ENCODE measurements around the gene CHST8.

The CHST8 gene

DNA sequence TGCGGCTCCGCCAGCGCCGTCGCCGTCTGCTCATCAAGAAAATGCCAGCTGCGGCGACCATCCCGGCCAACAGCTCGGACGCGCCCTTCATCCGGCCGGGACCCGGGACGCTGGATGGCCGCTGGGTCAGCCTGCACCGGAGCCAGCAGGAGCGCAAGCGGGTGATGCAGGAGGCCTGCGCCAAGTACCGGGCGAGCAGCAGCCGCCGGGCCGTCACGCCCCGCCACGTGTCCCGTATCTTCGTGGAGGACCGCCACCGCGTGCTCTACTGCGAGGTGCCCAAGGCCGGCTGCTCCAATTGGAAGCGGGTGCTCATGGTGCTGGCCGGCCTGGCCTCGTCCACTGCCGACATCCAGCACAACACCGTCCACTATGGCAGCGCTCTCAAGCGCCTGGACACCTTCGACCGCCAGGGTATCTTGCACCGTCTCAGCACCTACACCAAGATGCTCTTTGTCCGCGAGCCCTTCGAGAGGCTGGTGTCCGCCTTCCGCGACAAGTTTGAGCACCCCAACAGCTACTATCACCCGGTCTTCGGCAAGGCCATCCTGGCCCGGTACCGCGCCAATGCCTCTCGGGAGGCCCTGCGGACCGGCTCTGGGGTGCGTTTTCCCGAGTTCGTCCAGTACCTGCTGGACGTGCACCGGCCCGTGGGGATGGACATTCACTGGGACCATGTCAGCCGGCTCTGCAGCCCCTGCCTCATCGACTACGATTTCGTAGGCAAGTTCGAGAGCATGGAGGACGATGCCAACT is 150.5 kb downstream of the CHST8 start:
- TF ChIP-seq, protein P1, sequence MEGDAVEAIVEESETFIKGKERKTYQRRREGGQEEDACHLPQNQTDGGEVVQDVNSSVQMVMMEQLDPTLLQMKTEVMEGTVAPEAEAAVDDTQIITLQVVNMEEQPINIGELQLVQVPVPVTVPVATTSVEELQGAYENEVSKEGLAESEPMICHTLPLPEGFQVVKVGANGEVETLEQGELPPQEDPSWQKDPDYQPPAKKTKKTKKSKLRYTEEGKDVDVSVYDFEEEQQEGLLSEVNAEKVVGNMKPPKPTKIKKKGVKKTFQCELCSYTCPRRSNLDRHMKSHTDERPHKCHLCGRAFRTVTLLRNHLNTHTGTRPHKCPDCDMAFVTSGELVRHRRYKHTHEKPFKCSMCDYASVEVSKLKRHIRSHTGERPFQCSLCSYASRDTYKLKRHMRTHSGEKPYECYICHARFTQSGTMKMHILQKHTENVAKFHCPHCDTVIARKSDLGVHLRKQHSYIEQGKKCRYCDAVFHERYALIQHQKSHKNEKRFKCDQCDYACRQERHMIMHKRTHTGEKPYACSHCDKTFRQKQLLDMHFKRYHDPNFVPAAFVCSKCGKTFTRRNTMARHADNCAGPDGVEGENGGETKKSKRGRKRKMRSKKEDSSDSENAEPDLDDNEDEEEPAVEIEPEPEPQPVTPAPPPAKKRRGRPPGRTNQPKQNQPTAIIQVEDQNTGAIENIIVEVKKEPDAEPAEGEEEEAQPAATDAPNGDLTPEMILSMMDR (IDR thresholded peaks at IDR 0.05; ENCODE audit: control insufficient read depth, insufficient read depth, low read depth, low read length, missing control alignments) = no peak
- DNase-seq (ENCODE audit: low read depth) = no peak
- H3K4me3 ChIP-seq (ENCODE audit: control insufficient read depth, low read depth, low read length) = no peak overlapping the region

DNA sequence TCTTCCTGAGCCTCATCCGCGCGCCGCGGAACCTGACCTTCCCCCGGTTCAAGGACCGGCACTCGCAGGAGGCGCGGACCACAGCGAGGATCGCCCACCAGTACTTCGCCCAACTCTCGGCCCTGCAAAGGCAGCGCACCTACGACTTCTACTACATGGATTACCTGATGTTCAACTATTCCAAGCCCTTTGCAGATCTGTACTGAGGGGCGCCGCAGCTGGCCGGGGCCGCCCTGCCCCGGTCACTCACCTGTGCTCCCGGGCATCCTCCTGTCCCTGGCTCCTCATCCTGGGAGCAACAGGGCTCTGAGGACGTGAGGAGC is 151.1 kb downstream of the CHST8 start:
- no peak for DNase-seq (ENCODE audit: low read depth)
- TF ChIP-seq, protein P1 (IDR thresholded peaks at IDR 0.05; ENCODE audit: control insufficient read depth, insufficient read depth, low read depth, low read length, missing control alignments) = no peak
- H3K4me3 ChIP-seq (ENCODE audit: control insufficient read depth, low read depth, low read length) = no peak overlapping the region

DNA sequence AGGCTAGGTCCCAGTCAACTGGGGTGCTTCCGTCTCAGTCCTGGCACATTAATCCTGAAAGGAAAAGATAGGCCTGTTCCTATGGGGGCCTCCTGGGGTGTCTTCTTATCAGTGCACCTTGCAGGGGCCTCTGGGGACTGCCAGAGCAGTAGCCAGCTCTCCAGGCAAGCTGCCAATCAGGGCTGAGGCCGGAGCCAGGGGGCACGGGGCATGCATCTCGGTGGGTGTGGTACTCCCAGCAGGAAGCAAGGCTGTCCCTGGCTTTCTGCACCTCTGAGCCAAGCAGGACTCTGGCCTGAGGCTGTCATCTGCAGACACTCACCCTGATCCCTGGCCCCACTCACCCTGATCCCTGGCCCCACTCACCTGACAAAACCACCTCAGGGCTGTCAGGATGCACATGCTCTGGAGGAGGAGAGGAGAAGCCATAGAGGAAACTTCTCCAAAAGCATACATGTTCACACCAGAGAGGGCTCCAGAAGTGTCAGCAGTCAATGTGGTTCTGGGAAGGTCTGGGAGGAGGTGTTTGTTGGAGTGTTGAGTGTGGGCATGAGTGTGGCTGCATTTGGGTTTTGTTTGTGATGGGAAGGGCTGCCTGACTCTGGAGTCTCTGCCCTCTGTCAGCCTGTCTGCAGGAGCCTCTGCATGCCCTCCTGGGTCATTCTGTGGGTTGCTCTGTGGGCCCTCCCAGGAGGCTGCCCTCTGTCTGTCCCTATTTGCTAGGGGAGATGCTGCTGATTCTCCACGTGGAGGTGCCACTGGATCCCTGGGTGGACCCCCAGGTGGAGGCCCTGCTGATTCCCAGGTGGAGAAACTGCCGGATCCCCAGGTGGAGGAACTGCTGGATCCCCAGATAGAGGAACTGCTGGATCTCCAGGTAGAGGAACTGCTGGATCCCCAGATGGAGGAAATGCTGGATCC is 152.2 kb downstream of the CHST8 start:
- TF ChIP-seq, protein P1 (IDR thresholded peaks at IDR 0.05; ENCODE audit: control insufficient read depth, insufficient read depth, low read depth, low read length, missing control alignments) = no peak
- DNase-seq (ENCODE audit: low read depth) = no peak
- H3K4me3 ChIP-seq (ENCODE audit: control insufficient read depth, low read depth, low read length) = no peak overlapping the region

DNA sequence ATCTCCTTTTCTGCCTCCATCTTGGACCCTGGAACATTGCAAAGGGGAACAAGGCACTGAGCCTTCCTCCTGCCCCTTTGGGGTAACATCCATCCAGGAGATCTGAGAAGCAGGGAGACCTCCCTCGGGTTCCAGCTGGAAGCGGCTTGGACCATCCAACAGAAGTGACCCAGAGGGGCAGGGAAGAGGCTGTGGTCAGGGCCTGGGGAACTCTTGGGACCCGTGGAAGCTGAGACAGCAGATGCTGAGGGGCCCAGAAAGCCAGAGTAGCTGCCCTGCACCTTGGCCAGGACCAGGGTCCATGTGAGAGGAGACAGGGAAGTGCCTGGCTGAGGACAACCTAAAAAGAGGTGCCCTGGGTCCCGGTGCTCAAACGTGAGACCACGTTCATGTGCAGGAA is 153.0 kb downstream of the CHST8 start:
- DNase-seq (ENCODE audit: low read depth) = no peak
- H3K4me3 ChIP-seq (ENCODE audit: control insufficient read depth, low read depth, low read length) = no peak overlapping the region
- TF ChIP-seq, protein P1 (IDR thresholded peaks at IDR 0.05; ENCODE audit: control insufficient read depth, insufficient read depth, low read depth, low read length, missing control alignments) = no peak

DNA sequence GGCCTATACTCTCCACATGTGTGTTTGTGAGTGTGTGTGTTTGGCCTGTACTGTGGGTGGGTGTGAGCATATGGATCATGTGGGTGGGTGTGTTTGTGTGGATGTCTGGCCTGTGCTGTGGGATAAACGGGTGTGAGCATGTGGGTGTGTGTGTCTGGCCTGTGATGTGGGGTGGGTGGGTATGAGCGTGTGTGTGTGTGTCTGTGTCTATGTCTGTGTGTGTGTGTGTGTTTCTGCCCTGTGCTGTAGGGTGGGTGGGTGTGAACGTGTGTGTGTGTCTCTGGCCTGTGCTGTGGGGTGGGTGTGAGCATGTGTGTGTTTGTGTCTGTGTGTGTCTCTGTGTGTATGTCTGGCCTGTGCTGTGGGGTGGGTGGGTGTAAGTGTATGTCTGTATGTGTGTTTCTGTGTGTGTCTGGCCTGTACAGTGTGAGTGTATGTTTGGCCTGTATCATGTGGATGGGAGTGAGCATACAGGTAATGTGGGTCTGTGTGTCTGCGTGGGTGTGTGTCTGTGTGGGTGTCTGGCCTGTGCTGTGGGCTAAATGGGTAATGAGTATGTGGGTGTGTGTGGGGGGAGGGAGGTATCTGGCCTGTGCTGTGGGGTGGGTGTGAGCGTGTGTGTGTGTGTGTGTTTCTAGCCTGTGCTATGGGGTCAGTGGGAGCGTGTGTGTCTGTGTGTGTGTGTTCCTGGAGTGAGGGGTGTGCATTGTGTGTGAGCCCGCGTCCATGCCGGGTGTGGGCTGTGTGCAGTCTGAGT is 154.2 kb downstream of the CHST8 start:
- no peak for DNase-seq (ENCODE audit: low read depth)
- TF ChIP-seq, protein P1 (IDR thresholded peaks at IDR 0.05; ENCODE audit: control insufficient read depth, insufficient read depth, low read depth, low read length, missing control alignments) = no peak
- H3K4me3 ChIP-seq (ENCODE audit: control insufficient read depth, low read depth, low read length) = no peak overlapping the region

DNA sequence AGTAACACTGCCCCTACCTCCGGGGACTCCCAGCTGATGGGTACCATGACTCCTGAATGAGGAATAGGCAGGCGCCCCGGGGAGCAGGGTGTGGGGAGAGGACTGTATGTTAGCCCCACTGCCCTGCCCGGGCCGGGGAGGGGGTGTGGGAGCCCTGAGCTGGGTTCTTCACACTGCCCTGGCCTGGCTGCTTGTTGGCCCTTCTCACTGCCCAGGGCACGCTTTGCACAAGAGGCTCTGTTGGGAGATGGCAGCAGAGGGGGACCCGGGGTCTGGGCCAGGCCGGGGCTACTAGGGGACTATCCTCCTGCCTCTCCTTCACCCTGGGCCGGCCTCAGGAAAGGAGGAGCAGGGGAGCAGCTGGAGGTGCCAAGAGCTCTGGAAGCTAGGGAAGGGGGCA is 155.6 kb downstream of the CHST8 start:
- TF ChIP-seq, protein P1 (IDR thresholded peaks at IDR 0.05; ENCODE audit: control insufficient read depth, insufficient read depth, low read depth, low read length, missing control alignments) = no peak
- no peak for DNase-seq (ENCODE audit: low read depth)
- H3K4me3 ChIP-seq (ENCODE audit: control insufficient read depth, low read depth, low read length) = no peak overlapping the region
